Hepatic stellate cell (primary cell): ENCODE data around the gene LRRC49.
A peak's percentile ranks its signal among the peaks of the same experiment; 100 is the strongest.
"Not testable (repeated sequence)": the region's sequence is repeated elsewhere in the genome, so short reads cannot be mapped to it uniquely, and the experiment has no call there.

Source experiments
- DNase-seq: peaks from one replicate; pipeline ENCODE4 v3.0.0; 2011; ENCODE audit warnings: low spot score

LRRC49 gene, protein sequence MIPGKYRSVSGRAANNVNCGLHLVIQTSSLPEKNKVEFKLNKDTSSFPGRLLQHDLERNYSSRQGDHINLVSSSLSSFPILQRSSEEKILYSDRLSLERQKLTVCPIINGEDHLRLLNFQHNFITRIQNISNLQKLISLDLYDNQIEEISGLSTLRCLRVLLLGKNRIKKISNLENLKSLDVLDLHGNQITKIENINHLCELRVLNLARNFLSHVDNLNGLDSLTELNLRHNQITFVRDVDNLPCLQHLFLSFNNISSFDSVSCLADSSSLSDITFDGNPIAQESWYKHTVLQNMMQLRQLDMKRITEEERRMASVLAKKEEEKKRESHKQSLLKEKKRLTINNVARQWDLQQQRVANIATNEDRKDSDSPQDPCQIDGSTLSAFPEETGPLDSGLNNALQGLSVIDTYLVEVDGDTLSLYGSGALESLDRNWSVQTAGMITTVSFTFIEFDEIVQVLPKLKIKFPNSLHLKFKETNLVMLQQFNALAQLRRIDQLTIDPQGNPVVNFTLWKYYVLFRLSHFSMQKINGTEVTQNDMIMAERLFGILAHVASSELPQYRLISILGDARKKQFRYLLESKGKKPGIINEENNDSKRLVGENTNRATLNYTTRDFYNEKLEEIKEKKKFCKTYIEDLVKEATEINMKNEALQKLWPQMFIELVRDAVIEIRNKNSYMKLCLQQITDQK

DNA sequence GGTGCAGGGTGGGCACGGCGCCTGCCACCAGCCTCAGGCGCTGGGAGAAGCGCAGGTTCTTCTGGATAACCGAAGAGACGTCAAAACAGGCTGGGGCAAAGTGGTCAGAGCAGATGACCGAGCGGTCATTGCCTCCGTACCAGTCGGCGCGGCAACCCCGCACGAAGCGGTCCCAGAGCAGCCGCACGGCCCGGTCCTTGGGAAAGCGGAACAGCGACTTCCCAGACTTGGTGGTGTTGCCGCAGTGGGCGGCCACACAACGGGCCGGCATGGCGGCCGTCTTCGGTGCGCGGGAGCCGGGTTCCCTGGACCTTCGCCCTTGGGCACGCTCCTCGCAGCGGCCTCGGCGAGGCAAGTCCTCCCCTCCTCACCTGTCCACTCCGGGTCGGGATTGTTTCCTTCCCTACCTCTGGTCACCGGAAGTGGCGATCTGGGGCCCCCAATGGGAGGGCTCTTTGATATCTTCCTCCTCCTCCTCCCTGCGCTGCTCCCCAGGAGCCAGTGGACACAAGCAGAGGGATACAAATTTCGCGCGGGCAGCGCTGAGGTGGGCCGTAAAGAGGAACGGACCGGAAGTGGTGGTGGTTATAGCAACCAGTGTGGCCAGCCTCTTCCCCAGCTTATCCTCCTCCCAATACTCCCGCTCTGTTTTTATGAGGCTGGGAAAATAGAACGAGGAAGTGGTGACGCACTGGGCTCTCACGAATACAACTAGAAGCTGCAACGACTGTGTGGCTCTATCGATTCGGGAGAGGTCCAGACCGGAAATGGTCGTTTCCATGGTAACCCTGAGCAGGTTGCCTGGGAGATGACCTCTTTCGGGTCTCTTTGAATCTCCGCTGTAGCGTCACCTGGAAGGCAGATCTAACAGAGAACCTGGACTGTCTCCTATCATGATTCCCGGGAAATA lies at the start of gene LRRC49, which contains the start of gene THAP10:
TSS of gene LRRC49 (plus strand) at position 825 of the 910 bp plus-strand sequence. CDS start at position 894, 69 bp downstream.
TSS of gene THAP10 (minus strand) at position 432 of the 910 bp plus-strand sequence. CDS start at position 271, 161 bp downstream.
- DNase-seq, result peak; percentile 65

DNA sequence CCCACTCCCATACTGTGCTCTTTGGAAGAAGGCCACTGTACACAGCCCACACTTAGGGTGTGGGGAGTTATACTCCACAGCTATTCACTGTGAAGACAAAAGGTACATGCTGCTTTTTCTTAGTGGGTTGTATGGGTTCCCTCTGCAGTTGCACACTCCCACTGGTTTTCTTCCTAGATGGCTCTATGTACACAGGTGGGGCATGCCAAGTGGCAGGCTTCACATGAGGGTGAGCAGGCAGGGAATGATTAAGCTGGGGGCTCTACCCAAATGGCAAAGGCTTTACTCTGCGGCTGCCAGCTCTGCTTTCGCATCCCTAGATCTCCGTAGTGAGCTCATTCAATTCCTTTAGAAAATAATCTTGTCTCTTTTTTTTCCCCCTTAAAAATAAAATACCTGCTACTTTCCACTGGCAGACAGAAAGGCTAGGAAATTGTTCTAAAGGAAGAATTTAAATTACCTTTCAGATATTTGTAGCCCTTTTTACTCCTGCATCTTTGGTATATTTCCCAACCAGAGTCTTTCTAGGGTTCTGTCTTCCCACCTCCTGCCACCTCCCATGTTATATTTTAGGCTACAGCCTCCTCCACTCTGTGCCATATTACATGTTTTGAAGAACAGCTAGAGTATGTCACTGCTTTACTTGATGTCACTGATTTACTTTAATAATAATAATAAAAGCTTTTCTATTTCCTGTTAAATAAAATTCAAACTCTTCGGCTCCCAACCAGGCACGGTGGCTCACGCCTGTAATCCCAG lies 46.8 kb upstream of the LRRC49 start:
- DNase-seq, result no peak

DNA sequence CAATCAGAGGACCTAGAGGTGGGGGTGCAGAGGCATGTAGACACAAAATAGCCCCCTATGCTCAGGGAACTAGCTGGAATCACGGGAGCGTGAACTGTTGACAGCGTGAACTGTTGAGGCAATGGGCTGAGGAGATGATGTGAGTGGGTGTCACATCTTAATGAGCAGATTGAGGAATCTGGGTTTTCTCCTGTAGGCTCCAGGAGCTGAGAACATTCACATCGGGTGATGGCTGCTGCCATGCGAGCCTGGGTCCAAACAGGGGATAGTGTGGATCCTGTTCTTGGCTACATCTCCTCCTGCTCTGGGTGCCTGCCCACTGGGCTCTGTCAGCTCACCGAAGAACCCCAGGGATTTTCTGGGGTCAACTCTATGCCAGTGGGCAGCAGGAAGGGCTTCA lies 40.7 kb upstream of the LRRC49 start:
- no peak for DNase-seq

DNA sequence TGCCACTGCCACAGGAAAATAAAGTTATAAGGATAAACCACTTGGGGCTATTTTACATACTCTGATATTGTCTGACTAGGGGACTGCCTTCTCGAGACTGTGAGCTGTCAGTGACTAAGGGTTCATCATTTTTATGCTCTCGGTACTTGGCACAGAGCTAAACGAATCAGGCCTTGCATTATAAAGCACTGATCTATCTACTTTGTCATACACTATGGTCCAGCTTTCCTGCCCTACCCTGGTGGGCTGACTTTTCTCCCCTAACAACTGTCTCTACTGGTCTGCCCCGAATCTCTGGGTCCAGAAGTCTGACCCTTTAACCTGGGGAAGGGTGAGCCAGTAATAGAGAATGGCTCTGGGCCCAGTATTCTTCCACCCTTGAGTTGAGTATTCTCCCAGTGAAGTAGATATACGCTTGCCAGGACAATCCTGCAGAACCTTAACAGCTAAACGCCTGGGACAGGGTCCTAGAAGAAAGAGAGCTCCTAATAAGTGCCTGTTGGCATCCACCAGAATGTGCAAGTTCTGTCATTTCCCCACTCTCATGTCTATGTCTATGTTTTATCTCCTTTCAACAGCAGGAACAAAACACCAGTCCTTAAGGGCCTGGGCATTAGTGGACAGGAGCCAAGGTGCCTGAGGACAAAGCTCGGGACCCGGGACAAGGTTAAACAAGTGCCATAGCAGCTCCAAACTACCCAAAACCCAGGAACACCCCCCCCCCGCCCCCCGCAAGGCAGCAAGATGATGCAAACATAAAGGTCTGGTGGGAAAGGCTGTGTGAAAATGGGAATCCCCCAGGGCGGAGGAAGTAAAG lies 39.9 kb upstream of the LRRC49 start:
- peak; percentile 65 for DNase-seq

DNA sequence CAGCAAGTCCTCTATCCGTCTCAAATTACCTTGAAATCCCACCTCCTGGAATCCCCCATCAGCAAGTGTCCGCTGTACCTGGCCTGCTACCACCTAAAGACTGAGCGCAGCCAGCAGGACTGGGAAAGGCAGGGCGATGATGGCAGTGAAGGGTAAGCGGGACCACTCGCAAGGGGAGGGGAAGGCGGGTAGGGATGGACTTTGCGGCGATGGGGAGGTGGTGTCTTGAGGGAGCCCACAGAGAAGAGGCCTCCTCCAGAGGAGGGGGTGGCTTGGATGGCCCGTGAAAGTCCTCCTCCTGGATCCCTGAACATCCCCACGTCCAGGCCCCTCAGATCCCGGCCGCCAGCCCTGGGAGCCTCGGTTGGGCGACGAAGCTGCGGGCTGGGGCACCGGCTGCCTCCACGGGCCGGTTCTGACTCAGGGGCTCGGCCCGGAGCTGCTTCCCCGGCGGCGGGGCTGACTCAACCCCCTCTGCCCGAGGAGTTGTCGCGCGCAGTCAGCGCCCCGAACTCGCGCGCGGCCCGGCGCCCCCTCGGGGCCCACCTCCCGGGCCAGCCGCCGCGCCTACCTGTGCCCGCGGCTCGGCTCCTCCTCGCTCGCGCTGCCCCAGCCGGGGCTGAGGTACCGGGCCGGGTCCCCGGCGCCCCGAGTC lies 39.2 kb upstream of the LRRC49 start:
- DNase-seq, result peak; percentile 75

DNA sequence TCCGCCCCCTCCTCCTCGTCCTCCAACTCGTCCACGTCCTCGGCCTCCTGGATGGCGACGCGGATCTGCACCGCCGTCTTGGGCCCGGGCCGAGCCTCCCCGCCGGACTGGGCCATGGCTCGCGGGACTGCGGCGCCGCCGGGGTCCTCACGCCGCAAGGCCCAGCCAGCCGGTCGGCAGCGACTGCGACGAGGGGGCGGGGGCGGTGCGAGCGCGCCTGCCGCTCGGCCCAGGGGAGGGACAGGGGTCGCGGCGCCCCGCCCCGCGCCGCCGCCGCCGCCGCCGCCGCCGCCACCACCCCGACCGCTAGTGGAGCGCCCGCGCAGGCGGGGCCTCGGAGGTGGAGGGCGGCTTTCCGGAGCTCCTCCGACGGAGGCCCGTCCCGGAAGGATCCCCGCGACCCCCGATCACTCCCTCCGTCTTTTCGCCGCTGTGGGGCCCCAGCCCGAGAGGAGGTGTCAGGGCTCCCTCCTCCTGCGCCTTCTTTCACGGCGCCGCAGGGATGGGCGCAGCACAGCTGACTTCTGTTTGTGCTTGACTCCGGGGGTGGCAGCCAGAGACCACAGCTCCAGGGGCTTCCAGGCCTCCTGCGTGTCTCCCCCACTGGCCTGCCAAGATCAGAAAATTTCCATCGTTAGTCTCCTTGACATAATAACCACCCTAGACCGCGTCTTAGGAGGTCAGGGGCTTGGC lies 38.5 kb upstream of the LRRC49 start, which contains the start of gene LARP6:
TSS of gene LARP6 (minus strand) at position 185 of the 693 bp plus-strand sequence. CDS start at position 116, 69 bp downstream.
- peak; percentile 69 for DNase-seq

DNA sequence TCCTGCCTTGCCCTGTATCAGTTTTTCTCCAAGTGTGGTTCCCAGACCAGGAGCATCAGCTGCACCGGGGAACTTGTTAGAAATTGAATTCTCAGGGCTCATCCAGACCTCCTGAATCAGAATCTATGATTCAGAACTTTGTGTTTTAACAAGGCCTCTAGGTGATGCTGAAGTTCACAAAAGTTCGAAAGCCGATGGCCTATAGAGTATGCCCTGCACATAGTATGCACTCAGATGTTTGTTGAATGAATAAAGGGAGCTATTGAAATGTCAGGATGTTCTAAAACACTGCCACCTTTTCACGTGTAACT lies 38.0 kb upstream of the LRRC49 start:
- DNase-seq, result peak; percentile 47

DNA sequence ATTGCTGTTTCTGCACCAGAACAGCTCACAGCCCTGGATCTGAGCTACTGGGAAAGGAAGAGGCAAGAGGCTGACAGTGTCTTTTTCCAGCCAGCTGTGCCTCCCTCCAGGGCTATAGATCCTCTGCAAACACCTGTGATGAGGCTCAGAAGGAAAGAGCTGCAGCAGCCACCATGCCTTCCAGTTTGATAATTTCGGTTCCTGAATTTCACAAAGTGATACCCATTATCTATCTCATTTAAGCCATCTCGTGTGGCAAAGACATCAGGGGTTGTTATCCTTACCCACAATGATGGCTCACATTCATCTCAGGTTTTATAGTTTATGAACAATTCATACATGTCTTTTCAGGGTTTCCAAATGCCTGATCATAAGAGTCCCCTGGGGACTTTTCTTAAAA lies 36.9 kb upstream of the LRRC49 start:
- DNase-seq, result no peak

DNA sequence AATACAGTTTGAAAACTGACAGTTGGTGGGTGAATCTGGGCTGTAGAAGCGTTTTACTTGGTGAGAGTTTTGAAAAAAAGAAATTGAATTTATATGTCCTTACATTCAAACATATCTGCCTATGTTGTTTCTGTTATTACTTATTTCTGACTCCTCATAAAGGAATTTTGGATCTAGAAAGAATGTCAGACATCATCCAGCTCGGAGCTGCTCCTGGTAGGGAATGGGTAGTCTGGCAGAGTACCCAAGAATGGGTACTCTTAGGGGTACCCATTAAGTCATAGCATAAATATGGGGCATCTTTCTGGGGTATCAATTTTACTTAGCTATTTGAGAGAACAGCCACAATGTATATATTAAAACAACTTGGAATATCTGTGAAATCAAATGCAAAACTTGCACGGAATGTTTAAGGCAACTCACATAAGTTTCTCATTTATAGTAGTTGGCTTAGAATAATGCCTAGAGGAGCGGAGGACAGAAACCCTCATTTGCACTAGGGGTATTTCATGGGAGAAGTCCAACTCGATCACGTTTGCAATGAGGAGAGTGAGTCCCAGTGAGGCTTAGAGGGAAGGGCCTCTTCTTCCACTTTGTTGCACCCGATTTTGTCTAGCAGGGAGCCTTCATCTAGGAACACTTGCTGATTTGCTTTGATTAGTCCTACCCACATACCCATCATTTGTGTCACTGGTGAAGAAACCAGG lies 36.3 kb upstream of the LRRC49 start:
- DNase-seq, result peak; percentile 70

DNA sequence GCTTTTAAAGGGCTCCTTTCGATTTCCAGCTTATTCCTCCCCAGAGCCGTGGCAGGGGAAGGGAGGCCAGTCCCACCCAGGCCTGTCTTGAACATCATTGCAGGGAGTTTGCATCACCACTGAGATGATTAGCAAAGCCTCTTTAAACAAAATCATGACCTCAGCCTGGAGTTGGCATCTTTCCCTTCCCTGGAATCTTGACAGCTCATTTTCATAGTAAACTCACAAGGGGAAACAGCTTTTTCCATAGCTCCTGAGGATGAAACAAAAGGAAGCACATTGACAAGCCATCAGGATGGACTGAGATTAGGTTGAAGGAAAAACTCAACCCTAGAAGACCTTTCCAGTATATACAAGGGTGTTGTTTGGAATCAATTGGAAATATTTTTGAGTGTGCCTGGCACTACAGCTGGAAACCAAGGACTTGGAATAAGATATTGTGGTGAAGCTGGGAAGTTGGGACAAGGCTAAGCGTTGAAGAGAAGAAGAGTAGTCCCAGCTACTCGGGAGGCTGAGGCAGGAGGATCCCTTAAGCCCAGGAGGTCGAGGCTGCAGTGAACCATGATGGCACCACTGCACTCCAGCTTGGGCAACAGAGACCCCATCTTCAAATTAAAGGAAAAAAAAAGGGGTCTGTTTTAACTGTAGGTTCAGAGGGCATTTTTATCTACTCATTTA lies 35.6 kb upstream of the LRRC49 start:
- DNase-seq, result peak; percentile 92

DNA sequence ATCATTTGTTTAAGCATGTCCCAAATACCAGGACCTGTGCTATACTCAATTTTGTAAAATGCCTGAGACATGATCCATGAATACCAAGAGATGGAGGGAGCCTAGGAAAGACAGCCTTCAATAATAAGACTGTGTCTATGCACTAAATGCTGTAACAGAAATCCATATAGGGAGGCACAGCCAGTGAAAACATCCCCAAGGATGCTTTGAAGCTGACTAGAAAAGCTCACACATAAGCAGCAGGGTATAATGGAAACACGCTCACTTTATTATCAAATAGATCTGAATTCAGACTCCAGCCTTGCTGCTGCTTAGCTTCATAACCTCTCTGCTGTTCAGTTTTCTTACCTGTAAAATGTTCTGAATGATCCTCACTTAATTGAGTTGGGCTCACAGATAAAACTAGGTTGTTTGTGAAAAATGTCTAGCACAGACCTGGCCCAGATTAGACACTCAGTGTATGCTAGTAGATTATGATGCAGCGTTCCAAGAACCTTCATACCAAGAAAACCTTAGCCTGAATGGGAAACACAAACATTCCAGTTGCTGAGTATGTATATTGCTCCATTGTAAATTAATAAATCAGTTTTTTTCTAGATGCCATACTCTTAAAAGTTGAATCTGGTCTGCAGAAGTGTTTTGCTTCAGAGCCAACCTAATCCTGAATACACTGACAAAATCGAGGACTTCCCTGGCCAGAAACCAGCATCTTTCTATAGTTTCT lies 34.9 kb upstream of the LRRC49 start:
- DNase-seq, result no peak

DNA sequence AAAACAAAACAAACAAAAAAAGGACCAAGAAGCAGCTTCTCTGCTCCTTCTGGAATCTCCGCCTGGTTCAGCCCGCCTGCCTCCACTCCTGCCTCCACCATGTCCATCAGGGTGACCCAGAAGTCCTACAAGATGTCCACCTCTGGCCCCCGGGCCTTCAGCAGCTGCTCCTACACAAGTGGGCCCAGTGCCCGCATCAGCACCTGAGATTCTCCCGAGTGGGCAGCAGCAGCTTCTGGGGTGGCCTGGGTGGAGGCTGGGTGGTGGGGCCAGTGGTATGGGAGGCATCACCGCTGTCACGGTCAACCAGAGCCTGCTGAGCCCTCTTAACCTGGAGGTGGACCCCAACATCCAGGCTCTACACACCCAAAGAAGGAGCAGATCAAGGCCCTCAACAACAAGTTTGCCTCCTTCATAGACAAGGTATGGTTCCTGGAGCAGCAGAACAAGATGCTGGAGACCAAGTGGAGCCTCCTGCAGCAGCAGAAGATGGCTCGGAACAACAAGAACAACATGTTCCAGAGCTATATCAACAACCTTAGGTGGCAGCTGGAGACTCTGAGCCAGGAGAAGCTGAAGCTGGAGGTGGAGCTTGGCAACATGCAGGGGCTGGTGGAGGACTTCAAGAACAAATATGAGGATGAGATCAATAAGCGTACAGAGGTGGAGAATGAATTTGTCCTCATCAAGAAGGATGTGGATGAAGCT lies 33.9 kb upstream of the LRRC49 start:
- not testable (repeated sequence) for DNase-seq

DNA sequence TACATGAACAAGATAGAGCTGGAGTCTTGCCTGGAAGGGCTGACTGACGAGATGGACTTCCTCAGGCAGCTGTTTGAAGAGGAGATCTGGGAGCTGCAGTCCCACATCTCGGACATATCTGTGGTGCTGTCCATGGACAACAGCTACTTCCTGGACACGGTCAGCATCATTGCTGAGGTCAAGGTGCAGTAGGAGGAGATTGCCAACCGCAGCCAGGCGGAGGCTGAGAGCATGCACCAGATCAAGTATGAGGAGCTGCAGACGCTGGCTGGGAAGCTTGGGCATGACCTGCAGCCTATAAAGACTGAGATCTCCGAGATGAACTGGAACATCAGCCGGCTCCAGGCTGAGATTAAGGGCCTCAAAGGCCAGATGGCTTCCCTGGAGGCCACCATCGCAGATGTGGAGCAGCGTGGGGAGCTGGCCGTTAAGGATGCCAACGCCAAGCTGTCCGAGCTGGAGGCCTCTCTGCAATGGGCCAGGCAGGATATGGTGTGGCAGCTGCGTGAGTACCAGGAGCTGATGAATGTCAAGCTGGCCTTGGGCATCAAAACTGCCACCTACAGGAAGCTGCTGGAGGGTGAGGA lies 33.2 kb upstream of the LRRC49 start:
- DNase-seq, result no peak

DNA sequence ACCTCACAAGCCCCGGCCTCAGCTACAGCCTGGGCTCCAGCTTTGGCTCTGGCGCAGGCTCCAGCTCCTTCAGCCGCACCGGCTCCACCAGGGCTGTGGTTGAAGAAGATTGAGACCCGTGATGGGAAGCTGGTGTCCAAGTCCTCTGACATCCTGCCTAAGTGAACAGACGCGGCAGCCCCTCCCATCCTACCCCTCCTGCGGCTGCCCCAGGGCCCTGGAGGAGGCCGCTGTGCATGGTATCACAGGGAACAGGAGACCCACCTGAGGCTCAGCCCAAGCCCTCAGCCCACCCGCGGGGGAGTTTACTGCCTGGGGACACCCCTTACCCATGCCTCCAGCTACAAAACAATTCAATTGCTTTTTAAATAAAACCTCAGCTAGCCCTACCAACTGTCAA lies 32.6 kb upstream of the LRRC49 start:
- no peak for DNase-seq

DNA sequence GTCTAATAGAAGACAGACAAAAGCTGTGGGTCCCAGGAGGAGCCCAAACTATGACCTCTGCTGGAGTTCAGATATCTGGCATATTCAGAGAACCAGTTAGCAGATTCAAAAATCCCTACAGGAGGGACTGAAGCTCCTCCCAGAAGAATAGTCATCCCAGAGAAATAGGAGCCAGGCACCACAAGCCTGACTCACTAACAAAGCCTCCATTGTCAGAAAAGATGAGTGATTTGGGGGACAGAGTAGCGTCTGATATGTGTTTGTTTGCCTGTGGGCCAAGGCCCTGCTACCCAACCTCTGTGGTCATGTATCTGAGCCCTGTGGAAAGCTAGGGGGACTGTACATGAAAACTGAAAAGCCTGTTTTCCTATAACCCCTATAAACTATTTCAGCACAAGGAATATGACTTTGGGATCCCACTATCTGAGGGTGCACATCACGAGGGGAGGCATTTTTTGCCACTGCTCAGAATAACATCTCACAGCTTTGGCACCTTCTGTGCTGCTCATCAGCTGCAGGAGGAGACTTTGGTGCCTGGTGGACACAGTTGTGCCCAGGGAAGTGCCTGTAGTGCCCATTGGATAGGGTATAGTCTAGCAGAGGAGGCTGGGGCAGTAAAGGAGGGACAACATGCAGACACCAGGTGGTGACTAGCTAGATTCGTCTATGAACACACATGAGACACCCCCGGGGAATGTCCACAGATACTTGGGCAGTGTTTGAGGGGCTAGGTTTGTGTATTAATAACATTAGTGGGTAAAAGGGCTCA lies 29.0 kb upstream of the LRRC49 start:
- DNase-seq, result peak; percentile 86
